NCI-H2029 treated with DMSO at 0.1 percent for 48 hours (cell line): ENCODE data around the gene CCNH.

Experiments used
- DNase-seq: peaks from one replicate; lab custom pipeline; 2025; lab: John Stamatoyannopoulos, UW

CCNH gene

GRCh38 chr5:87360132-87360531 lies 52.6 kb downstream of the CCNH start:
- DNase-seq = no peak

GRCh38 chr5:87359106-87359505 lies 53.6 kb downstream of the CCNH start:
- DNase-seq = no peak

DNA sequence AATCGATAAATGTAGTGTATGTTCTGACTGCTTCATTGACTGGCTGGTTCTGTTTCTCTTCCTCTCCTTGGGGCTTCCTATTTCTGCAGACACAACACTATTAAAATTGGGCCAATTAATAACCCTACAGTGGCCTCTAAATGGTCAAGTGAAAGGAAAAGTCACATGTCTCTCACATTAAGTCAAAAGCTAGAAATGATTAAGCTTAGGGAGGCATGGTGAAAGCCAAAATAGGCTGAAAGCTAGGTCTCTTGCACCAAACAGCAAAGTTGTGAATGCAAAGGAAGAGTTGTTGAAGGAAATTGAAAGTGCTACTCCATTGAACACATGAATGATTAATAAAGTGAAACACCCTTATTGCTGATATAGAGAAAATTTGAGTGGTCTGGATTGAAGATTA lies 58.2 kb downstream of the CCNH start:
- no peak for DNase-seq

DNA sequence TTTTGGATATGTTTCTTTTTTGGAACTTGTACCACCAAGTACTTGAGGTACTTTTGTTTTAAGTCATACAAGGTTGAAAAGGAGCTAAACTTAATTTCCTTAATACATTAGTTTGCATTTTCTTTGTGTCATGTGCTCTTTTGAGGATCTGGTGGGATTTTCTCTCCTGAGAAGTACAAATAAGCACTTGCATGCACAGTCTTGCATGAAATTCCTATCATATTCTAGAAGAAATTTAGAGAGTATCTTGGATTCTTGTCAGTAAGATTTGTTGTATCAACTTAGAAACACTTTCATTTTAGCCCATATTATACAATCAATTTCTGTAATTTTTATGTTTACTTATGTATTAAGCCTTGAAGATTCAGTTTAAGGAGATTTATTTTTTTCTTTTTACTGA lies 64.9 kb downstream of the CCNH start:
- no peak for DNase-seq

DNA sequence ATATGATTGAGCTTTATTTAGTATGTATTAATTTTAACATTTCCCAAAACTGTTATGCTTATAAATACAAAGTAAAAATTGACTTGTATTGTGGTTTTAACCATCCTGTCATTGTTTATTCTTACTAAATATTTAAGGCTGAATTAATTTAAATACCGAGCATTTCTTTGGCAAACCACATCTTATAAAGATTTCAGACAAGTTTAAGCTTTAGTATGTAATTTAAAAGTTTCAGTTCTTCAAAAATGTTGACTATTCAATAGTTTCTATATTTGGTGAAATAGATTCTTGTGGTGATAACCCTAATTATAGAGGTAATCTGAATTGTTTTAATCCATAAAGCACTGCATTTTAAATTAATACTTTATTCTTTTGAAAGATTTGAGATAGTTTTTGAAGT lies 65.5 kb downstream of the CCNH start:
- no peak for DNase-seq
